Naive thymus-derived CD4-positive, alpha-beta T cell (primary cell): ENCODE results near the gene TBC1D2. TPM values are rescaled to one million over a fixed set of nuclear protein-coding genes. Genes with fewer than 3 reads are reported as not detected.
"Not testable (repeated sequence)": the region's sequence is repeated elsewhere in the genome, so short reads cannot be mapped to it uniquely, and the experiment has no call there.

Source experiments
- ATAC-seq: fragments of 150-1000 bp; cut with Tn5 transposase; 2 replicates; pipeline ENCODE4 v1.10.0; 2021; ENCODE audit warnings: mild to moderate bottlenecking, moderate library complexity
- CTCF ChIA-PET: fragments of 350-600 bp; sonication (Branson Sonifier 250); formaldehyde crosslinking; loops from one replicate; lab custom pipeline; 2021; ENCODE audit warnings: antibody characterized with exemption; lab: Charles Lee
- POLR2A ChIA-PET: fragments of 350-600 bp; sonication (Branson Sonifier 250); formaldehyde crosslinking; loops from one replicate; lab custom pipeline; 2021; ENCODE audit warnings: antibody characterized with exemption, inconsistent platforms; lab: Charles Lee
- DNase-seq, 9 donors: peaks; one replicate each; pipeline versions ENCODE4 v3.0.0 to v3.0.0-alpha.2; 2020 to 2022; ENCODE audit warnings: mixed read lengths in 1 of 9
- H3K27ac ChIP-seq: one replicate; pipeline ENCODE4 v1.7.0; 2013; ENCODE audit warnings: mild to moderate bottlenecking, low read depth, low read length, moderate library complexity
- H3K27me3 ChIP-seq, 2 donors: one replicate each; pipeline ENCODE4 v1.7.0; 2013; ENCODE audit warnings: low read length in 2 of 2, mild to moderate bottlenecking in 2 of 2, moderate library complexity in 2 of 2; ENCODE audit not compliant: control insufficient read depth in 2 of 2, insufficient read depth in 2 of 2
- H3K36me3 ChIP-seq, 3 experiments: 1 replicate in 2 of 3; 2 replicates in 1 of 3; pipeline ENCODE4 v1.7.0; 2013; ENCODE audit warnings: low read length in 3 of 3, mild to moderate bottlenecking in 3 of 3, moderate library complexity in 1 of 3; ENCODE audit not compliant: insufficient read depth in 3 of 3, control insufficient read depth in 2 of 3
- H3K4me1 ChIP-seq, 2 donors: one replicate each; pipeline ENCODE4 v1.7.0; 2013; ENCODE audit warnings: low read length in 2 of 2, mild to moderate bottlenecking in 2 of 2, moderate library complexity in 1 of 2; ENCODE audit not compliant: control insufficient read depth in 2 of 2, insufficient read depth in 2 of 2
- H3K4me3 ChIP-seq: 2 replicates; pipeline ENCODE4 v1.7.0; 2013; ENCODE audit warnings: mild to moderate bottlenecking, low read length
- H3K9me3 ChIP-seq, 3 experiments: 1 replicate in 2 of 3; 2 replicates in 1 of 3; pipeline ENCODE4 v1.7.0; 2013; ENCODE audit warnings: low read length in 3 of 3; ENCODE audit not compliant: control insufficient read depth in 2 of 3
- H3K27ac Mint-ChIP-seq, 9 donors: one replicate each; pipeline ENCODE4 v1.8.0; 2020 to 2022; ENCODE audit warnings: mixed read lengths in 9 of 9, mild to moderate bottlenecking in 8 of 9, moderate library complexity in 5 of 9, inconsistent platforms in 2 of 9
- H3K27me3 Mint-ChIP-seq, 5 donors: one replicate each; pipeline ENCODE4 v1.8.0; 2021 to 2022; ENCODE audit warnings: mixed read lengths in 5 of 5, mild to moderate bottlenecking in 1 of 5
- H3K36me3 Mint-ChIP-seq, 5 donors: one replicate each; pipeline ENCODE4 v1.8.0; 2020 to 2022; ENCODE audit warnings: mixed read lengths in 5 of 5, mild to moderate bottlenecking in 3 of 5, inconsistent platforms in 1 of 5
- H3K4me1 Mint-ChIP-seq, 7 donors: one replicate each; pipeline ENCODE4 v1.8.0; 2020 to 2022; ENCODE audit warnings: mixed read lengths in 7 of 7, mild to moderate bottlenecking in 3 of 7, inconsistent platforms in 1 of 7
- H3K4me3 Mint-ChIP-seq, 10 donors: one replicate each; pipeline ENCODE4 v1.8.0; 2020 to 2022; ENCODE audit warnings: mild to moderate bottlenecking in 10 of 10, mixed read lengths in 10 of 10, moderate library complexity in 6 of 10, inconsistent platforms in 2 of 10
- H3K9me3 Mint-ChIP-seq, 11 donors: one replicate each; pipeline ENCODE4 v1.8.0; 2020 to 2022; ENCODE audit warnings: mixed read lengths in 11 of 11, mild to moderate bottlenecking in 4 of 11, inconsistent platforms in 1 of 11, moderate library complexity in 1 of 11
- intact Hi-C, 2 donors: fragments of 100-400 bp; cut with micrococcal nuclease; formaldehyde crosslinking; loops; one replicate each; pipeline ENCODE4 v1.15.1; 2023
- polyA plus RNA-seq, 2 donors: library from polyadenylated mRNA; unstranded; fragments of 300-500 nt; fragmentation: Illumina TruSeq; gene quantifications; one replicate each; pipeline ENCODE4 v1.2.3, GENCODE V29; 2021
- total RNA-seq, 6 experiments: library from RNA in 5 of 6; stranded (reverse) in 5 of 6; gene quantifications; 1 replicate in 5 of 6; 2 replicates in 1 of 6; pipeline ENCODE4 v1.2.3 and lab custom pipeline; 2021 to 2026

Gene TBC1D2
- total and polyA plus RNA-seq, 7 experiments from 2014 or later: 3.3 to 16.6 (median 8.8) TPM

- ATAC-seq (no peak), DNase-seq (no peak)
- intact Hi-C loops: no loop called here
- no peak overlapping the region for H3K27ac Mint-ChIP-seq
- H3K4me1 Mint-ChIP-seq: no peaks in the 10 kb centered on the region
- Histone ChIP-seq H3K27ac (no peak overlapping the region), H3K4me1 (no peaks in the 10 kb centered on the region), H3K36me3 (no peaks in the 10 kb centered on the region), H3K27me3 (no peaks in the 10 kb centered on the region), H3K4me3 (no peak overlapping the region), H3K9me3 (no peaks in the 10 kb centered on the region)
- peaks cover 7 to 65% (median 16%) of the 10 kb centered on the region in 5 donors for H3K27me3 Mint-ChIP-seq
- peaks cover 0 to 2% (median 0%) of the 10 kb centered on the region in 11 donors for H3K9me3 Mint-ChIP-seq
- ChIA-PET POLR2A (interaction anchor here (0.5 kb wide), 1 partner anchor 208 kb away, joined by 4 read pairs; no protein-coding TSS in a partner anchor), CTCF (no interaction called here)
- no peak overlapping the region for H3K4me3 Mint-ChIP-seq
- no peaks in the 10 kb centered on the region for H3K36me3 Mint-ChIP-seq
Observed at GRCh38 chr9:98276907-98277469, 21.5 kb upstream of the TBC1D2 start.

GRCh38 chr9:98275159-98275558 lies 19.7 kb upstream of the TBC1D2 start:
- H3K27ac ChIP-seq: no peak overlapping the region
- no peak for DNase-seq
- H3K36me3 ChIP-seq: no peaks in the 10 kb centered on the region
- no peaks in the 10 kb centered on the region for H3K4me1 Mint-ChIP-seq
- POLR2A ChIA-PET: interaction anchor here (0.7 kb wide), 1 partner anchor 823 kb away, joined by 3 read pairs; no protein-coding TSS in a partner anchor
- H3K27me3 ChIP-seq: no peaks in the 10 kb centered on the region
- H3K36me3 Mint-ChIP-seq: no peaks in the 10 kb centered on the region
- ATAC-seq: no peak
- H3K4me1 ChIP-seq: no peaks in the 10 kb centered on the region
- intact Hi-C loops: no loop called here
- H3K9me3 Mint-ChIP-seq: no peaks in the 10 kb centered on the region
- H3K9me3 ChIP-seq: no peaks in the 10 kb centered on the region
- peak overlapping the region in 1 of 9 donors; percentile 11 for H3K27ac Mint-ChIP-seq
- CTCF ChIA-PET: no interaction called here
- peaks cover 12 to 62% (median 18%) of the 10 kb centered on the region in 5 donors for H3K27me3 Mint-ChIP-seq
- no peak overlapping the region for H3K4me3 Mint-ChIP-seq
- H3K4me3 ChIP-seq: no peak overlapping the region

GRCh38 chr9:98272083-98272482 lies 16.6 kb upstream of the TBC1D2 start:
- no peak for ATAC-seq
- POLR2A ChIA-PET: interaction anchor here (0.6 kb wide), 1 partner anchor 554 kb away, joined by 3 read pairs; no protein-coding TSS in a partner anchor

GRCh38 chr9:98271479-98271878 lies 16.0 kb upstream of the TBC1D2 start:
- Histone ChIP-seq H3K9me3 (no peaks in the 10 kb centered on the region), H3K4me3 (no peak overlapping the region), H3K4me1 (no peaks in the 10 kb centered on the region), H3K27me3 (no peaks in the 10 kb centered on the region), H3K36me3 (no peaks in the 10 kb centered on the region), H3K27ac (no peak overlapping the region)
- no peak for ATAC-seq
- Mint-ChIP-seq H3K9me3 (no peaks in the 10 kb centered on the region), H3K27ac (no peak overlapping the region), H3K27me3 (peaks cover under 1 to 60% (median 22%) of the 10 kb centered on the region in 5 donors), H3K4me1 (no peaks in the 10 kb centered on the region), H3K36me3 (no peaks in the 10 kb centered on the region), H3K4me3 (no peak overlapping the region)
- intact Hi-C loops: no loop called here
- POLR2A ChIA-PET: interaction anchor here (0.6 kb wide), 1 partner anchor 553 kb away, joined by 3 read pairs; no protein-coding TSS in a partner anchor
- no peak for DNase-seq
- CTCF ChIA-PET: interaction anchor here (1.1 kb wide), 1 partner anchor 196 kb away, joined by 3 read pairs; no protein-coding TSS in a partner anchor

More at GRCh38 chr9:98272083-98272482, 16.6 kb upstream of the TBC1D2 start:
- Histone ChIP-seq H3K9me3 (no peaks in the 10 kb centered on the region), H3K36me3 (no peaks in the 10 kb centered on the region), H3K4me3 (no peak overlapping the region), H3K4me1 (no peaks in the 10 kb centered on the region), H3K27me3 (no peaks in the 10 kb centered on the region), H3K27ac (no peak overlapping the region)
- Mint-ChIP-seq H3K9me3 (no peaks in the 10 kb centered on the region), H3K27me3 (peaks cover 6 to 66% (median 22%) of the 10 kb centered on the region in 5 donors), H3K27ac (no peak overlapping the region), H3K36me3 (no peaks in the 10 kb centered on the region), H3K4me3 (no peak overlapping the region), H3K4me1 (no peaks in the 10 kb centered on the region)
- intact Hi-C loops: no loop called here
- CTCF ChIA-PET: no interaction called here
- DNase-seq: no peak

- H3K4me3 ChIP-seq, H3K36me3 Mint-ChIP-seq, ATAC-seq, H3K27me3 ChIP-seq, H3K9me3 ChIP-seq, H3K9me3 Mint-ChIP-seq, POLR2A ChIA-PET, H3K4me1 ChIP-seq, DNase-seq, H3K36me3 ChIP-seq, H3K27ac ChIP-seq, H3K4me1 Mint-ChIP-seq, intact Hi-C loops, H3K4me3 Mint-ChIP-seq, H3K27ac Mint-ChIP-seq: not testable (repeated sequence)
- H3K27me3 Mint-ChIP-seq: peaks cover 0 to 53% (median 17%) of the 10 kb centered on the region in 5 donors
- CTCF ChIA-PET: interaction anchor here (0.7 kb wide), 1 partner anchor 312 kb away, joined by 4 read pairs; no protein-coding TSS in a partner anchor
Observed at GRCh38 chr9:98270284-98270683, 14.8 kb upstream of the TBC1D2 start.

GRCh38 chr9:98269652-98270051 lies 14.2 kb upstream of the TBC1D2 start:
- H3K36me3 ChIP-seq, H3K4me3 ChIP-seq, intact Hi-C loops, DNase-seq, H3K4me1 ChIP-seq, H3K27ac ChIP-seq, POLR2A ChIA-PET, H3K27ac Mint-ChIP-seq, H3K27me3 ChIP-seq, CTCF ChIA-PET, H3K36me3 Mint-ChIP-seq, H3K9me3 Mint-ChIP-seq, H3K9me3 ChIP-seq, H3K4me1 Mint-ChIP-seq, H3K4me3 Mint-ChIP-seq, ATAC-seq: not testable (repeated sequence)
- H3K27me3 Mint-ChIP-seq: peaks cover 0 to 51% (median 17%) of the 10 kb centered on the region in 5 donors

GRCh38 chr9:98267556-98267955 lies 12.1 kb upstream of the TBC1D2 start:
- H3K27me3 ChIP-seq, H3K4me1 Mint-ChIP-seq, H3K27ac ChIP-seq, CTCF ChIA-PET, ATAC-seq, H3K36me3 ChIP-seq, H3K4me3 ChIP-seq, H3K9me3 Mint-ChIP-seq, H3K27ac Mint-ChIP-seq, DNase-seq, intact Hi-C loops, H3K4me1 ChIP-seq, H3K4me3 Mint-ChIP-seq, H3K9me3 ChIP-seq, POLR2A ChIA-PET, H3K36me3 Mint-ChIP-seq: not testable (repeated sequence)
- peaks cover 0 to 48% (median 17%) of the 10 kb centered on the region in 5 donors for H3K27me3 Mint-ChIP-seq
